NK-92 (cell line): ENCODE measurements around the gene IGSF5.

Experiments used
- DNase-seq: peaks from one replicate; lab custom pipeline; 2025; ENCODE audit not compliant: unreplicated experiment; lab: John Stamatoyannopoulos, UW

IGSF5 gene

GRCh38 chr21:39812983-39813382 lies 68.0 kb downstream of the IGSF5 start:
- no peak for DNase-seq

GRCh38 chr21:39818557-39818956 lies 73.6 kb downstream of the IGSF5 start:
- no peak for DNase-seq

GRCh38 chr21:39822042-39822441 lies 77.1 kb downstream of the IGSF5 start:
- no peak for DNase-seq

- DNase-seq = no peak
Observed at GRCh38 chr21:39825250-39825649, 80.3 kb downstream of the IGSF5 start.

GRCh38 chr21:39834543-39834942 lies 89.6 kb downstream of the IGSF5 start:
- DNase-seq = no peak

GRCh38 chr21:39837861-39838359 lies 92.9 kb downstream of the IGSF5 start:
- DNase-seq = no peak

GRCh38 chr21:39840373-39841097 lies 95.6 kb downstream of the IGSF5 start:
- DNase-seq = no peak

- no peak for DNase-seq
Observed at GRCh38 chr21:39842741-39843459, 97.9 kb downstream of the IGSF5 start.

- no peak for DNase-seq
Observed at GRCh38 chr21:39843483-39843882, 98.5 kb downstream of the IGSF5 start.

- DNase-seq = no peak
Observed at GRCh38 chr21:39843916-39844315, 98.9 kb downstream of the IGSF5 start.

GRCh38 chr21:39845571-39846130 lies 100.7 kb downstream of the IGSF5 start:
- no peak for DNase-seq

GRCh38 chr21:39847877-39848276 lies 102.9 kb downstream of the IGSF5 start:
- no peak for DNase-seq

GRCh38 chr21:39849014-39849655 lies 104.2 kb downstream of the IGSF5 start:
- no peak for DNase-seq

- DNase-seq = no peak
Observed at GRCh38 chr21:39850333-39850732, 105.3 kb downstream of the IGSF5 start.

- DNase-seq = no peak
Observed at GRCh38 chr21:39851002-39851618, 106.1 kb downstream of the IGSF5 start.
